Measurements from ENCODE around the gene PIK3AP1.
"Not testable (repeated sequence)": the region's sequence is repeated elsewhere in the genome, so short reads cannot be mapped to it uniquely, and the experiment has no call there.

The PIK3AP1 gene, protein sequence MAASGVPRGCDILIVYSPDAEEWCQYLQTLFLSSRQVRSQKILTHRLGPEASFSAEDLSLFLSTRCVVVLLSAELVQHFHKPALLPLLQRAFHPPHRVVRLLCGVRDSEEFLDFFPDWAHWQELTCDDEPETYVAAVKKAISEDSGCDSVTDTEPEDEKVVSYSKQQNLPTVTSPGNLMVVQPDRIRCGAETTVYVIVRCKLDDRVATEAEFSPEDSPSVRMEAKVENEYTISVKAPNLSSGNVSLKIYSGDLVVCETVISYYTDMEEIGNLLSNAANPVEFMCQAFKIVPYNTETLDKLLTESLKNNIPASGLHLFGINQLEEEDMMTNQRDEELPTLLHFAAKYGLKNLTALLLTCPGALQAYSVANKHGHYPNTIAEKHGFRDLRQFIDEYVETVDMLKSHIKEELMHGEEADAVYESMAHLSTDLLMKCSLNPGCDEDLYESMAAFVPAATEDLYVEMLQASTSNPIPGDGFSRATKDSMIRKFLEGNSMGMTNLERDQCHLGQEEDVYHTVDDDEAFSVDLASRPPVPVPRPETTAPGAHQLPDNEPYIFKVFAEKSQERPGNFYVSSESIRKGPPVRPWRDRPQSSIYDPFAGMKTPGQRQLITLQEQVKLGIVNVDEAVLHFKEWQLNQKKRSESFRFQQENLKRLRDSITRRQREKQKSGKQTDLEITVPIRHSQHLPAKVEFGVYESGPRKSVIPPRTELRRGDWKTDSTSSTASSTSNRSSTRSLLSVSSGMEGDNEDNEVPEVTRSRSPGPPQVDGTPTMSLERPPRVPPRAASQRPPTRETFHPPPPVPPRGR

DNA sequence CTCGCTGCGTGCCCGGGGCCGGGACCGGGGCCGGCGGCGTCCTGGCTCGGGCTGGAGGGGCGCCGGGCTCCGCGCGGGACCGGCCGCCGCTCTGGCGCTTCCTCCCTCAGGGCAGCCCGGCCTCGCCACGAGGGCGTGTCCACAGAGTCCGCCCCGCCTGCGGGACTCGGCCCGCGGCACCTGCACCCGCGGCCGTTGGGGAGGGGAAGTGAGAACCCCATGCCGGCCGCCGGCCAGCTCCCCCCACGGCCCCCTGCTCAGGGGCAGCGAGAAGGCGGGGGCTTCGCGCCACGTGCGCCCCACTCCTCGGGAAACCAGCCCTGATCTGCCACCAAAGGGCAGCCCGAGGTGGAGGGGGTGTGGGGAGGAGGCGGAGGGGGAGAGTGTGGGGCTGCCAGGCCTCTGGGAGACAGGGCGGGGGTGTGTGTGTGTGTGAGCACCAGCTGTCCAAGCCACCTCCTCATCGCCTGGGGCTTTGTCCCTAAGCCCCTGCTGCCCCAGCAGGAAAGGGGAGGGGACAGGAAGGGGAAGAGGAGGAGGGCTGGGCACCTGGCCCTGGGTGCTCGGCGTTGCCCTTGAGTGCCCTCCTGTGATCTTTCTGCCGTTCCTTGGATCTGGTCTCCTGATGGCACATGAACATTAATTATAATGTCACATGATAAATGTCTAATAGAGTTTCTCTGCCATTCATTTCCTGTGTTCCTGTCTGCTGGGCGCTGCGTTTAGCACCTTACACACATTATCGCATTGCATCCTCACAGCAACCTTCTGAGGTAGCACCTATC lies at the start of gene PIK3AP1:
PIK3AP1 (minus strand) TSS at position 93 of the 785 bp plus-strand sequence. CDS start 120 bp downstream, outside the sequence.
- peak; percentile 42 for DNase-seq (ENCODE audit: low spot score)

DNA sequence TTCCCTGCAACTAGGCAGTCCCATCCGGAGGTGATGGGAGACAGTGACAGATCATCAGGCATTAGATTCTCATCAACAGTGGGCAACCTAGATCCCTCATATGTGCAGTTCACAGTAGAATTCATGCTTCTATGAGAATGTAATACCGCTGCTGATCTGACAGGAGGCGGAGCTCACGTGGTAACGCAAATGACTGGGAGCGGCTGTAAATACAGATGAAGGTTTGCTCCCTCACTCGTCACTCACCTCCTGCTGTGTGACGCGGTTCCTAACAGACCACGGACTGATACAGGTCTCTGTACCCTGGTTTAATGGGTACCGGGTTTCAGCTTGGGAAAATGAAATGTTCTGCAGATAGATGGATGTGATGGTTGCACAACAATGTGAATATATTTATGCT lies 47.8 kb upstream of the PIK3AP1 start:
- DNase-seq (ENCODE audit: low spot score) = no peak

DNA sequence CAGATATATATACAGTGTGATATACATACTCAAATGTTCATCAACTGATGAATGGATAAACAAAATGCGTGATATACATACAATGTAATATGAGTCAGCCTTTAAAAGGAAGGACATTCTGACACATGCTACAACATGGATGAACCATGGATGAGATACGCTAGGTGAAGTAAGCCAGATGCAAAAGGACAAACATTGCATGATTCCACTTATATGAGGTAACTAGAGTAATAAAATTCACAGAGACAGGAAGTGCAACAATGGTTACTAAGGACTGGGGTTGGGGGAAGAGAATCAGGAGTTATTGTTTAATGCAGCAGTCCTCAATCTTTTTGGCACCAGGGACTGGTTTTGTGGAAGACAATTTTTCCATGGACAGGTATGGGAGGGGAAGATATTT lies 47.3 kb upstream of the PIK3AP1 start:
- no peak for DNase-seq (ENCODE audit: low spot score)

DNA sequence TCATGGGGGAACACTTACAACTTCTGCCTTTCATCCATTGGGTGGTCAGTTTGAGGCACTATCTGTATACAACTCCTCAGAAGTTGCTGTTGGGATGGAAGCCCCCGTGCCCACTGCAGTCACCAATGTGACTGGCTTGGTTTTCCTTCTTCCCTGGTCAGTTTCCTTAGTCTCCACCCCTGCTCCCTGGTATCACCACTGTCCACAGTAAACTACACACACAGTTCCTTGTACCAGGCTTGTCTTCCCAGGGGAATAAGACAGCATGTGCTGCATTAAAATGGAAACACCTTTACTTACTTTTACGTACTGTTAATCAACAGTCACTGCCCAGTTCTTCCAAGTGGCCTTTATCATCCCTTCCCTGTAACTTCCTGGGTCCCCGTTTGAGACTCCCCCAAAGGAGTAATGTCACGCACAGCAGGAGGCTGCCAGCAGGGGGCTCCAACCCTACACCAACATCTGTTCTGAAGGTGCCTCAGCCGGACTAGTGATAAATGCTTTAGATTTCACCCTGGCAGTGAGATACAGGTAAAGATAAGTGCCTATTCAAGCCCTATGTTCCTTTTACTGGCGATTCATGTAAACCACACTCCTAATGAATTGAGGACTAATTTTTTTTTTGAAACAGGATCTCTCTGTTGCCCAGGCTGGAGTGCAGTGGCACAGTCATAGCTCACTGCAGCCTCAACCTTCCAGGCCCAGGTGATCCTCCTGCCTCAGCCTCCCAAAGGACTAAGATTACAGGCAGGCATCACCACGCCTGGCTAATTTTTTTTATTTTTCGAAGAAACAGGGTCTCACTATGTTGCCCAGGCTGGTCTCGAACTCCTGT lies 45.3 kb upstream of the PIK3AP1 start:
- peak; percentile 76 for DNase-seq (ENCODE audit: low spot score)

DNA sequence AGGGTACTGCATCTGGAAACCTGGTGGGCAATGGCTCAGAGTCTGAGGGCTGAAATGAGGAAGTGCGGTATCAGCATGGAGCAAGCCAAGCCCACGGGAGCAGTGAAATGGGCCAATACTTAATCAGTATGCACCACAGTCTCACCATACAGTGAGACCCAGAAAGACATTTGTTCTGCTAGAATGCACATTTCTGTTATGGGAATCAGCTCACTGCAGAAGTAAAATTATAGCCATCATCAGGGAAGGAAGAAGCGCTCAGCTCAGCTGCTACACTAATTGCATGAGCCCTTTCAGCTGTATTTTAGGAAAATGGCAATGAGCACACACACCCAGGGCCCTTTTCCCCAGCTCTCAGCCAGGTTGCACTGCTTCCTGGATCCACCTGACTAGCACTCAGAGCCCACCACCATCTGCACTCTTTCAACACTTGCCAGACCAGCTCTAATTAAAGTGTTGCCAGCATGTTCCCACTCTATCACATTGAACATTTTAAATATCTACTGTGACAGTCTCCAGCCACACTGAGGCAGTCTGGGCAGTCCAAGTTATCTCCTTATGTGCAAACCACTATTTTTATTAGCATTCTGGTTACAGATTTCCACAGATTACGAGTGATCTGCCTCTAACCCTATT lies 44.2 kb upstream of the PIK3AP1 start:
- no peak for DNase-seq (ENCODE audit: low spot score)

DNA sequence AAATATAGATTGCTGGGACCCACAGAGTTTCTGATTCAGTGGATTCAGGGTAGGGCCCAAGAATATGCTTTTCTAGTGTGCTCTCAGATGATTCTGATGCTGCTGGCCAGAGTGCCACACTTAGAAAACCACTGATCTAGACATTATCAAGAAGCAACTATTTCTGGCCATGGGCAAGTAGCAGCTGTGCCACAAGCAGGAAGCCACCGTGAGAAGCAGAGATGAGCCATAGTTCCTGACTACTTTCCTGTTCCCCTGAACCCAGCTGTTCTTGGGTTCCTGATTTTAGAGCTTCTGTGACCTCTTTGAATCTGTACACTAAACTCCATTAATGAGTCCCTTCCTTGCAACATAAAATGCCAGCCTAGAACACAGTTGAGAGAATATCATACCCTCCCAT lies 38.1 kb upstream of the PIK3AP1 start:
- peak; percentile 15 for DNase-seq (ENCODE audit: low spot score)

DNA sequence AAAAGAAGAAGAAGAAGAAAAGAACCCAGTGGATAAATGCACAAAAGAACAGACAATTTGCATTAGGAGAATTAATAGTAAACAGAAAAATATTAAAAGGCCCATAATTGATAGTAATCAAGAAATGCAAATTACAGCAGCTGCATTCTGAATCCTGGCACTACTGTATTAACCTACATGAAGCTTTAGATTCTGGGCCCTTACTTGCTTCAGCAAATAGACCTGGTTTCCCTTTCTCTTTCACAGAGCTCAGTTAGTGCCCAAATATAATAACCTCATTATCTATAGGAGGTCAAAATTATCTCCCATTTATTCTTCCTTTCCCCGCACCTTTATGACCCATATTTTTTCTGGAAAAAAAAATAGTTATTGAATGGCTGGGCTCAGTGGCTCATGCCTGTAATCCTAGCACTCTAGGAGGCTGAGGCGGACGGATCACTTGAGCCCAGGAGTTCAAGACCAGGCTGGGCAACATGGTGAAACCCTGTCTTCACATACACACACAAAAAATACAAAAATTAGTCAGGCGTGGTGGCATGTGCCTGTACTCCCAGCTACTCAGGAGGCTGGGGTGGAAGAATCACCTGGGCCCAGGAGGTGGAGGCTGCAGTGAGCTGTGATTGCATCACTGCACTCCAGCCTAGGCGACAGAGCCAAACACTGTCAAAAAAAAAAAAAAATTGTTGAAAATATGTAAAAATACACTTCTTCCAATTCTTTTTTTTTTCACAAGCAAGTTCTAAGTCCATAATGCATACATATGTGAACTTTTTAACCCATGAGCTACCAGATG lies 36.0 kb upstream of the PIK3AP1 start:
- no peak for DNase-seq (ENCODE audit: low spot score)

DNA sequence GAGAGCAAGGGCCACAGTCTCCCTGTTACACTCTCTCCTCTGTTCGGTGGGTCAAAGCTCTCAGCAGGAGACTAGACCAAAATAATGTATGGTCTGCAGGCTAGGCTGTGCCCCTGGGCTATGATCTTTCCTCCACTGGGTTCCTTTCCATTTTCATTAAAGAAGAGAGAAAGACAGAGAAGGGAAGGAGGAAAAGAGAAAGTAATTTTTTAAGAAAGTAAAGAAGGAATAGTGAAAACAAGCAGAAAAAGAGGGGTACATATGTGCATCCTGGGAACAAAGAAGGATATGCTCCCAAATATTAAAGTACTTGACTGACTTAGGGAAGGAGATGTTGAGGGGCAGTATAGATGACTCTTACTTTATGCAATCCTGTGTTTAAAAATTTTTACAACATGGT lies 33.6 kb upstream of the PIK3AP1 start:
- DNase-seq (ENCODE audit: low spot score) = no peak

DNA sequence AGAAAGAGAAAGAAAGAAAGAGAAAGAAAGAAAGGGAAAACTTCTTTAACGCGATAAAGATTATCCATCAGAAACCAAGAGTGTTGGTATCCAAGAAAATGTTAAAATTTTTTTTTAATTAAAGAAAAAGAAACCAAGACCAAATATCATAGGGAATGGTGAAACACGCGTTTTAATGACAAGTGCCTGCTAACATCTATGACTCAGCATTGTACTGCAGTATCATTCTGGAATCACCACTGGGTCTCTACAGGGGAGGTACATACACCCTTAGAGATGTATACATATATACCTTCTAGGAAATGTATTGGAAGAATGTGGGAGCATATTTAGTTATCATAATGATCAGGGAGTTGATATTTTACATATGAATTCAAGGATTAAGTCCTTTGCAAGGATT lies 32.1 kb upstream of the PIK3AP1 start:
- no peak for DNase-seq (ENCODE audit: low spot score)

DNA sequence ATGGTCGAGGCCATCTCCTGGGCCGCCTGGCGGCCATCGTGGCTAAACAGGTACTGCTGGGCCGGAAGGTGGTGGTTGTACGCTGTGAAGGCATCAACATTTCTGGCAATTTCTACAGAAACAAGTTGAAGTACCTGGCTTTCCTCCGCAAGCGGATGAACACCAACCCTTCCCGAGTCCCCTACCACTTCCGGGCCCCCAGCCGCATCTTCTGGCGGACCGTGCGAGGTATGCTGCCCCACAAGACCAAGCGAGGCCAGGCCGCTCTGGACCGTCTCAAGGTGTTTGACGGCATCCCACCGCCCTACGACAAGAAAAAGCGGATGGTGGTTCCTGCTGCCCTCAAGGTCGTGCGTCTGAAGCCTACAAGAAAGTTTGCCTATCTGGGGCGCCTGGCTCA lies 30.0 kb upstream of the PIK3AP1 start:
- DNase-seq (ENCODE audit: low spot score) = not testable (repeated sequence)

DNA sequence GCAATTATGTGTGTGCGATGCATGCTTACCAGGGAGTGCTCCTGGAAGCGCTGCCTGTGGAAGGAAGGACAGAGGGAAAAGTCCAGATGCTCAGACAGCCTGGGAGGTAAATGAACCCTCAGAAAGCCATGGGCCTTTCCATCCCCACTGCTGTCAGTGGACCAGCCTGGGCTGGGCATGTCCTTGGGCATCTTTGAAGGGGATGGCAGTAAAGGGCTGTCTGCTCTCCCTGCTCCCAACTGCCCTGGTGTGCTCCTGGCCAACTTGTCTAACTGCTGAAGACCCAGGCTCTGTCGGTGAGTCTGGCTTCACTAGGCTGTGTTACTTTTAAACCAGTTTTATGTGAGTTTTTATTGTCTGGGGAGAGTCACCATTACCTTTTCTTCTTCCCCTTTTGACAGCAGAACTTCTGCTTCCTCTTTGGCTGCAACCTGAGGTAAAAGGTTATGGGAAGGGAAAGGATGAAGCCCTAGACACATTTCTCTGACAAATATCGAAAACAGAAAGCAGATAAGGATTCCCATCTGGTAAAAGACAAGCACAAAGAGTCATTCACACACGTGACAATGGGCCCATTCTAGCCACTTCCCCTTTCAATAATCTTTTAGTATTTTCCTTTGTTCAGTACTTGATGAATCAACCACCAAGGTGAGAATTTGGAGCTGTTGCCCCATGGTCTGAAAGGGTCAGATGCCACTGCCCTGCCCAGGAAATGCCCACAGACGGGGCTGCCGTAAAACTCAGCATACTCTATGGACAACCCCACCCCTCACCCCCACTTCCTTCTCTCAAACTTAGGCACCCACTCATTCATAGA lies 27.6 kb upstream of the PIK3AP1 start:
- no peak for DNase-seq (ENCODE audit: low spot score)

DNA sequence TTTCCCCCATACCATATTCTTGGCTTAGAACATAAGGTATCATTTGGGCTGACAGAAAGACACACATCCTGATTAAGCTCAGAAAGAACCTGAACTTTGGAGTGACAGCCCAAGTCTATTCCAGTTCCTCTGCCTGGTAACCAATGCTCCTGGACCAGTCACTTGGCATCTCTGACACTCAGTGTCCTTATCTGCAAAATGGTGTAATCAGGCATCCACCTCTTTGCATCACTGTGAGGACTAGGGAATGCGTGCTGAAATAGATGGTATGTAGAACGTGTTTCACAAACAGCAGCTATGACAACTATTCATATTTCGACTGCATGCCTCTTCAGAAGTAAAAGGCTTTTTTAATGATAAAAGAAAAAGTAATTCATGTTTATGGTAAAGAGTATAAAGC lies 26.2 kb upstream of the PIK3AP1 start:
- DNase-seq (ENCODE audit: low spot score) = no peak

DNA sequence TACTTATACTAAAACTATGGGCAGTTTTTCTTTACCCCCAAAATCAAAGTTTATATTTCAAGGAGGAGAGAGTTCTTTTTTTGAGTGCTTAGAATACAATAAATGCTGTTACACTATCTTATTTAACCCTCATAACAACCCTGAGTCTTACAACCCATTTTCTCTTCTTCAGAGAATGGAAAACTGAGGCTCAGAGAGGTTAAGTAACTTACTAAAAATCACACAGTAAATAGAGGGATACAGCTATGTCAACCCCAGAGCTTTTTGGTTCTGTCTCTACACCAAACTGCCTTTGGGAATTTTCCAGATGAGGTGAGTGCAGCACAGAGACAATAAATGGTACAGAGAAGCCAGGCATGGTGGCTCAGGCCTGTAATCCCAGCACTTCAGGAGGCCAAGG lies 25.6 kb upstream of the PIK3AP1 start:
- no peak for DNase-seq (ENCODE audit: low spot score)

DNA sequence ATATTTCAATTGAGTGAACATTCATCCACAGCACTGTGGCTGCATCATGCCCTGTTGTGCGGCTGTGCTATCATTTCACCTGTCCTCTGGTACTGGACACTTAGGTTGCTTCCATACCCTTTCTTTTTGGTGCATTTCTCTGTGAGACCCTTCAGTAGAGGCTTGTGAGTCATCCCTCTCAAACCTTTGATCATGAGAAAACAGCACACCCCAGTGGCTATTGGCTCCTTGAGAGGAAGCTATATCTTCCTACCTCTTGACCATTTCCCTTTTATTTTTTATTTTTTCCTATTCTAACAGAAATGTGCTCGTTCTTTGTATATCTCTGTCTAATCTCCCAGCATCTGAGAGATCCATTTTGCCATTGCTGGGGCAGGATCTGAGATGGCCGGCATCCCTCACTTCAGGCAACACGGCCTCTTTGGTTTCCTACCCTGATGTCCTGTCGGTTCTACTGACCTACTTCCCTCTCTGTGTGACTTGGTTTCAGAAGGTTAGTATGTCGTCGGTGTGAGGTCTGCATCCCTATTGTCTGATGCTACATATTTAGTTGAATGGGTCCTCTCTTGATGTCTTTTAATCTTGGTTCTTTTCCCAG lies 23.8 kb upstream of the PIK3AP1 start:
- no peak for DNase-seq (ENCODE audit: low spot score)

DNA sequence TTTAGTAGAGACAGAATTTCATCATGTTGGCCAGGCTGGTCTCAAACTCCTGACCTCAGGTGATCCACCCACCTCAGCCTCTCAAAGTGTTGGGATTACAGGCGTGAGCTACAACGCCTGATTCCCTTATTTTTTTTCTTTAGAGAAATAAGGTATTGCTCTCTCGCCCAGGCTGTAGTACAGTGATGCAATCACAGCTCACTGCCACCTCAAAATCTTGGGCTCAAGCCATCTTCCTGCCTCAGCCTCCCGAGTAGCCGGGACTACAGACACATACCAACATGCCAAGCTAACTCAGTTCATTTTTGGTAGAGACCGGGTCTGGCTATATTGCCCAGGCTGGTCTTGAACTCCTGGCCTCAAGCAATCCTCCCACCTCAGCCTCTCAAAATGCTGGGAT lies 21.2 kb upstream of the PIK3AP1 start:
- not testable (repeated sequence) for DNase-seq (ENCODE audit: low spot score)

DNA sequence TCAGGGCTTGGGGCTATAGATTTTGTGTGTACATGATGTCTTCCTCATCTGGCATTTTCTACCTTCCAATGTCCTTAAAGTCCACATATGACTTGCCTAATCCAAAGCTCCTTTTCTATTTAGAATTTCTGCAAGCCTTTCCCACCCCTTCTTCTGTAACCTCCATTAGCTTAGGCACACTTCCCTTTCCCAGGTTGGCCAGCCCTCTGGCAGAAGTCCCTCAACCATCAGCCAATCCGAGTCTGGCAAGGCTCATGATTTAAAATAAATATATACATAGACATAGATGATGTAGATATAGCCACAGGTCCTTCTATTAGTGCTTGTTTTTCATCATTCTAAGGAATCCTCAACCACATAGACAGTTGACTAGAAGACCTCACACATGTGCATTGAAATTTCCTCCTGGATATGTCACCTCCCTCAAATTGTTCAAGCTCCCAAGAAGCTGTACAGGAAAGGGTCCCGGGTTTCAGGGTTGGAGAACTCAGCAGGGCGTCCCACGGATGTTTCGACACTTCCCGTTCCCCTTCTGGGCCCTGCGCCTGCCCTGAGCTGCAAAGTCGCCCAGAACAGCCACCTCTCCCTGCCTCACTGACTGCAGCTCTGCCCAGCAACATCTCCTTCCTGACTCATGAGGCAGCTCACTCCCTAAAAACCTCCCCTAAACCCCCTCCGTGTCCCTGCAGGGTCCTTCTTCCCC lies 20.4 kb upstream of the PIK3AP1 start:
- DNase-seq (ENCODE audit: low spot score) = no peak

DNA sequence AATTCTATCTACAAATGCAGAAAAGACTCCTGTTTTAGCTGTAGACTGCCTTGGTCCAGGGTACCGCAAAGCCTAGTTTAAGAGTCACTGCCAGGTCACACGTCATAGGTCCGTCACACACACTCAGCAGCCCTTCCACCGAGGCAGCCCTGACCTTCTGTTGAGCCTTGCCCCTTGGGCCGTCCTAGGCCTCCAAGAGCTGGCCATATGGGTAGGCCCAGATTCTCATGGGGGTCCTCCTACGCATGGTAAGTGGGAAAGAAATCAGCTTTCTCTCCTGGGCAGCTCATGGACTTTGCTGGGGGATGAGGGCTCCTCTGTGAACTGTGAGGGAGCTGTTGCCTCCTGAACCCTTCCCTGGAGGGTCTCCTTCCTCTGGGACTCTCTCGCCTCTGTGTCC lies 19.8 kb upstream of the PIK3AP1 start:
- no peak for DNase-seq (ENCODE audit: low spot score)

DNA sequence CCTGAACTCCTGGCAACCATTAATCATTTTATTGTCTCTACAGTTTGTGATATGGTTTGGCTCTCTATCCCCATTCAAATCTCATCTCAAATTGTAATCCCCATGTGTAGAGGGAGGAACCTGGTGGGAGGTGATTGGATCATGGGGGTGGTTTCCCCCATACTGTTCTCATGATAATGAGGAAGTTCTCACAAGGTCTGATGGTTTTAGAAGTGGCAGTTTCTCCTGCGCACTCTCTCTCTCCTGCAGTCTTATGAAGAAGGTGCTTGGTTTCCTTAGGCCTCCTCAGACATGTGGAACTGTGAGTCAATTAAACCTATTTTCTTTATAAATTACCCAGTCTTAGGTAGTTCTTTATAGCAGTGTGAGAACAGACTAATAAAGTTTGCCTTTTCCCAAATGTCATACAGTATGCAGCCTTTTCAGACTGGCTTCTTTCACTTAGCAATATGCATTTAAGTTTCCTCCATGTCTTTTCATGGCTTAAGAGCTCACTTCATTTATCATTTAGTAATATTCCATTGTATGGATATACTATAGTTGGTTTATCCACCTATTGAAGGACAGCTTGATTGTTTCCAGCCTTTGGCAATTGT lies 17.1 kb upstream of the PIK3AP1 start:
- not testable (repeated sequence) for DNase-seq (ENCODE audit: low spot score)
